Measurements from ENCODE around the gene NOCT.
"Not testable (repeated sequence)": the region's sequence is repeated elsewhere in the genome, so short reads cannot be mapped to it uniquely, and the experiment has no call there.

The NOCT gene

DNA sequence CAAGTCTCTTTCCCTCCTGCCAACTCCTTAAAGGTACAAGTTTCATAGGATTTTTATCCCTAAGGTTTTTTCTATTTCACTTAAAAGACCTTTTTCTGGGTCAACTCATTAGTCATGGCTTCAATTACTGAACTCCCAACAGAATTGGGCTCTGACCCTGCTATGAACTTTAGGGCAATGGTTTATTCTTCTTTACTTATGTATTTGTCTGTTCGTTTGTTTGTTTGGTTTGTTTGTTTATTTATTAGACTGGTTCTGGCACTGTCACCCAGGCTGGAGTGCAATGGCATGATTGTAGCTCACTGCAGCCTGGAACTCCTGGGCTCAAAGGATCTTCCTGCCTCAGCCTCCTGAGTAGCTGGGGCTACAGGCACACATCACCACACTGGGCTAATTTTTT is 5.9 kb upstream of the NOCT start:
- no peak for DNase-seq (ENCODE audit: low read depth in 2 of 2)

DNA sequence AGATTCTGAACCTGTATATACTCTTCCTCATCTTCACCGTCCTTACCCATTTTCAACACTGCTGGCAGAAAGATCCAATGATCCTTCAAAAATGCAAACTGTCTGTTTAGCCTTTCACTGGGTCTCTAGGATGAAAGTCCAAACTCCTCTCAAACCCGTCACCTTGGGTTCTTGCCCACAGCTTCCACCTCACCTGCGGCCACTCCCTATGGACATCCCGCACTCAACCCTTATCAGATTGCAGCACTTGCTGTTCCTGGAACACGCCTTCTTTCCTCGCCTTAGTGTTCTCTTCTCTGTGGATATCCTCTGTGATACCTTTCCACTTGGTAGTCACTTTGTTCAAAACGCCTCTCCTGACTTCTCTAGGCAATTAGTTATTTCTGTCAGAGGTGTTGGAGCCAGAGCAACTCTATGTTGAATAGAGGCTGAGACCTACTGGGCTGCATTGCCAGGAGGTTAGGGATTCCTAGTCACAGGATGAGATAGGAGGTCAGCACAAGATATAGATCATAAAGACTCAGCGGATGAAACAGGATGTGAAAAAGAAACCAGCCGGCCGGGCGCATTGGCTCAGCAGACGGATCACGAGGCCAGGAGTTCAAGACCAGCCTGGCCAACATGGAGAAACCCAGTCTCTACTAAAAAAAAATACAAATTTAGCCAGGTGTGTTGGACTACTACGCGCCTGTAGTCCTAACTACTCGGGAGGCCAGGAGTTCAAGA is 4.2 kb upstream of the NOCT start:
- no peak for DNase-seq (ENCODE audit: low read depth in 2 of 2)

DNA sequence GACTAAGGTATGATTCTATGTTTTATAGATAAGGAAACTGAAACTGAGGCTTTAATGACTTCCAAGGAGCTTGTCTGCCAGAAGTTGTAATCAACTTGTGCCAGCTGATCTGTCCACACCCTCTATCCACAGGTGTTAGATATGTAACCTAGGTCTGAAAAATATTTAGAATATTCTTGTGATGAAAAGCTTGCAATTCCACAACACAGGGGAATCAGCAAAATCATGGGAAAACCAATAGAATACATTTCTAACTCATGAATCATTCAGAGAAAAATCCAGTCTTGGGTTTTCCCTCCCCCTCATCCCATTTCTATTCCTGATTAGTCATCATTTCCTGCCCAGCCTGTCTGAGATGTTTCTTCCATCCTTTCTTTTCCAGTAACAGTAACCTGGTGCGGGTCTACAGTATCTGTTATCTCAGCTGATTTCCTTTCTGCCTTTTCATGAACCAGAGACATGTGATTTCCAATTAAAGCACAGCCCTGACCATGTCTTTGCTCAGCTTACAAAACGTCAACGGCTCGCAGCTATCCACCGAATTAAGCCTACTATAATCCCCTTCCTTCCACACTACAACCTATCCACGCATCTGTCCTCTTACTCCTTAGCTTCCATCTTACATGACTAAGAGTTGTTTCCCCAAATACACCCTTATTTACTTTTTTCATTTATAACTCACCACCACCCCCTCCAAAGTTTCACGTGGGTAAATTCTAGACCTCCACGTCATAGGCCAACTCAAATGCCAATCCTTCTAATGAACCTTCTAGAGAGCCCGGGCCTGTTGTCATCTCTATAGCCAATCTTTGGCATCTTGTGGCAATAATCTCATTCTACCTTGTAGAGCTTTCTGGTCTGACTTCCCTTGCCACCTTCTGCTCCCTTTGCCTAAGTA is 961 bp upstream of the NOCT start:
- DNase-seq (ENCODE audit: low read depth in 2 of 2): no peak

DNA sequence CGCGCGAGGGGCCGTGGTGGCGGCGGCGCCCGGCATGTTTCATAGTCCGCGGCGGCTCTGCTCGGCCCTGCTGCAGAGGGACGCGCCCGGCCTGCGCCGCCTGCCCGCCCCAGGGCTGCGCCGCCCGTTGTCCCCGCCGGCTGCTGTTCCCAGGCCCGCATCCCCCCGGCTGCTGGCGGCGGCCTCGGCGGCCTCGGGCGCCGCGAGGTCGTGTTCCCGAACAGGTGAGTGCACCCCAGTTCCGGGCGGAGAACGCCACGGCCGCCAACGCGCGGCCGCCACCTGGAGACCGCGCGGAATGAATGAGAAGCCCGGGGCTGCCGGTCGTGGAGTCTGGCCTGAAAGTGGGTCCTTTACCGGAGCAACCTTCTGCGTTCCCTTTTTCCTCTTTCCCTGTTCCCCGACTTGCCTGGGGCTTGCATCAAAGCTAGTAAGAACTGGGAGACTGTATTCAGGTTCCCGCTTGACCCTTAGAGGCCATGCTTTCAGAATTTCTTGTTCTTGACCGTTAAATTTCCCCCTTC is 429 bp downstream of the NOCT start:
- DNase-seq (ENCODE audit: low read depth in 2 of 2): peak; percentile 25 to 31

DNA sequence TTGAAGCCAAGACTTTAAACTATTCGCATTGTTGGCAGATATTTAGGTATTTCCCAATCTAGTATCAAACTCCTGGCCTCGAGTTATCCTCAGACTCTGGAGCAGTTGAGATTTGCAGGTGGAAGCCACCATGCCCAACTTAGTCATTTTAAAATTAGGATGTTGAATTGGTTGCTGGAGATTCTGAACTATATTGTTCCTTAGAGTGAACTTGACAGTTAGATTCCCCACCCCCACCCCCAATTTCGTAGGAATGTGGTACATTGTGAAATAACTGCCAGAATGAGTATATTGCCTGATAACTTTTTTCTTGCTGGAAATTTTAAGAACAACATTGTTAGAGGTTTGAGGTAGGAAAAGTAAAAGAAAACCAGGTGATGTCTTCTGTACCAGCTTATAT is 2.3 kb downstream of the NOCT start:
- DNase-seq (ENCODE audit: low read depth in 2 of 2): no peak

DNA sequence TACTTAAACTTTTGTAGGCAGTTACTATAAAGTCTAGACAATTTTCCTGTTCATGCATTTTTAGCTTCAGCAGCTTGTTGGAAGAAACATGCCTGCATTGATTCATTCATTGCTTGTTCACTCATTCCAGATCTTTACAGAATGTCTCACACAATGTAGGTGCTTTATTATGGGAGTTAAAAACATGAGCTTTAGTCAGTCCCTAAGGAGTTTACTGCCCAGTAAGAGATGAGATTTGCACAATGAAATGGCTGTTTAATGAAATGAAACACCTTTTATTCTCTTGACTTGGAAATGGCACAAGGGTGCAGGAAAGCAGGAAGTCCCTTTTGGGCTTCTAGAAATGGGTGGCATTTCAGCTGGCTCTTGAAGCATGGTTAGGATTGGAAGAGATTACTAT is 2.9 kb downstream of the NOCT start:
- DNase-seq (ENCODE audit: low read depth in 2 of 2): no peak

DNA sequence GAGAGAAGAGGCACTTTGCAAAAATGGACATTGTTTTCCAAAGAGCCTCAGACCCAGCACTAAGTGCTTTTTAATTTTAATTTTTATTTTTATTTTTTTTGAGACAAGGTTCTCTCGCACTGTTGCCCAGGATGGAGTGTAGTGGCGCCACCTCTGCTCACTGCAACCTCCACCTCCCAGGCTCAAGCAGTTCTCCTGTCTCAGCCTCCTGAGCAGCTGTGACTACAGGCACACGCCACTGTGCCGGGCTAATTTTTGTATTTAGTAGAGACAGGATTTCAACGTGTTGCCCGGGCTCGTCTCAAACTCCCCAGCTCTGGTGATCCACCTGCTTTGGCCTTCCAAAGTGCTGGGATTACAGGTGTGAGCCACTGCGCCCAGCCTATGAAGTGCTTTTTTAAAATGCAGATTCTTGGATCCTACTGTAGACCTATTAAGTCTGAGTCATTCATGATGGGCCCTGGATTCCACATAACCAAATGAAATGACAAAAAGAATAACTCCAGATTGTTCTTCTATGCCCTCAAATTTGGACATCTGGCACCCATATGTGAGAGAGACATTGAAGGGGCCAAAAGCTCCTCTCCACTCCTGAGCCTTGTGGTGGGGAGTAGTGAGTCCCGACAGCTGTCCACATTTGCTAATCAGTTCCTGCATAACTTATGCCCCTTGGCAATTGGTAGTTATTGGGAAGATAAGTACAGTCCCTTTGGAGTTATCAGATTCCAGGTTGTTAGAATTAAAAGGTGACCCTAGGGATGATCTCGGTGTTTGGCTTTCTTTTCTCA is 3.6 kb downstream of the NOCT start:
- DNase-seq (ENCODE audit: low read depth in 2 of 2): no peak

DNA sequence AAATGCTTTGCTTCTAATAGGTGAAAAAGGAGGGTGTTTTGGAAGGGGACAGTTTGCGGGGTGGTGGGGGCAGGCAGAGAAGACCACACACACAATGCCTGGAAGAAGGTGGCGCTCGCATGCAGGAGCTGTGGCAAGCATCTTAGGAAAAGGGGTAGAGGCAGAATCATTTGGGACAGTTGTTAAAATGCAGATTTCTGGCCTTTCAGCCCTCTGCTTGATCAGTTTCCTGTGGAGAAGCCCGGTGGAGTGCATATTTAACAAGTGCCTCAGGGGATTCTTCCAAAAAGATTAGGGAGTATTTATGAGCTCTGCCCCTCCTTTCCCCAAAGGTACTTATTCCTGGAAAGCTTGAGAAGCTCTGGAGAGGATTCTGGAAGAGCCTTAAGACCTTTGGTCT is 4.8 kb downstream of the NOCT start:
- DNase-seq (ENCODE audit: low read depth in 2 of 2): no peak

DNA sequence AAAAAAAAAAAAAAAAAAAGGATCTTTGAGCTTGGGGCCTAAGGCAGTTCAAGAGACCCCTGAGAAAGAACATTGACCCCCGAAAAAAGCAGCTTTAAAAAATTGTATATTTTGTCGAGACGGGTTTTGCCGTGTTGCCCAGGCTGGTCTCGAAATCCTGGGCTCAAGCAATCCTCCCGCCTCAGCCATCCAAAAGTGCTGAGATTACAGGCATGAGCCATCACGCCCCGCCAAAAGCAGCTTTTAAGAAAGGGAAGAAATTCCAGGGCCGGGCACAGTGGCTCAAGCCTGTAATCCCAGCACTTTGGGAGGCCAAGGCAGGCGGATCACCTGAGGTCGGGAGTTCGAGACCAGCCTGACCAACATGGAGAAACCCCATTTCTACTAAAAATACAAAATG is 5.5 kb downstream of the NOCT start:
- not testable (repeated sequence) for DNase-seq (ENCODE audit: low read depth in 2 of 2)

DNA sequence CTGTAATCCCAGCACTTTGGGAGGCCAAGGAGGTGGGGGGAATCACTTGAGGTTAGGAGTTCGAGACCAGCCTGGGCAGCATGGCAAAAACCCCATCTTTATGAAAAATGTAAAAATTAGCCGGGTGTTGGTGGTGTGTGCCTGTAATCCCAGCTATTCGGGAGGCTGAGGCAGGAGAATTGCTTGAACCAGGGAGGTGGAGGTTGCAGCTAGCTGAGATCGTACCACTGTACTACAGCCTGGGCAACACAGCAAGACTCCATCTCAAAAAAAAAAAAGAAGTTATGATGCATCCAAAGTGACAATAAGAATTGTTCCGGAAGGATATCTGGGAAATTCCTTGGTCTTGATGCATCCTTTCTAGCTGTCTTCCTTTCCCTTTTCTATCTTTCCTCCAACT is 7.3 kb downstream of the NOCT start:
- no peak for DNase-seq (ENCODE audit: low read depth in 2 of 2)

DNA sequence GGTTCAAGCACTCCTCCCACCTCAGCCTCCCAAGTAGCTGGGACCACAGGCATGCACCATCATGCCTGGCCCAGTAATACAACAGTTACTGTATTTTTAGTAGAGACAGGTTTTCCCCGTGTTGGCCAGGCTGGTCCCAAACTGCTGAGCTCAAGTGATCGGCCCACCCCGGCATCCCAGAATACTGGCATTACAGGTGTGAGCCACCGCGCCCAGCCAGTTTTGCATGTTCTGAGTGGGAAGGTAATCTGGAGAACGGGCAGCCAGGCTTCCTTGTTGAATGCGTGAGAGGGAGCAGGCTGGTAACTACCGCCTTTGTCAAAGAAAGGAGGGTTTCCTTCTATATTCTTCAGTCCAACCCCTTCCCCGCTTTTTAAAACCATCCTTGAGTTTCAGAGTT is 9.1 kb downstream of the NOCT start:
- DNase-seq (ENCODE audit: low read depth in 2 of 2): no peak

DNA sequence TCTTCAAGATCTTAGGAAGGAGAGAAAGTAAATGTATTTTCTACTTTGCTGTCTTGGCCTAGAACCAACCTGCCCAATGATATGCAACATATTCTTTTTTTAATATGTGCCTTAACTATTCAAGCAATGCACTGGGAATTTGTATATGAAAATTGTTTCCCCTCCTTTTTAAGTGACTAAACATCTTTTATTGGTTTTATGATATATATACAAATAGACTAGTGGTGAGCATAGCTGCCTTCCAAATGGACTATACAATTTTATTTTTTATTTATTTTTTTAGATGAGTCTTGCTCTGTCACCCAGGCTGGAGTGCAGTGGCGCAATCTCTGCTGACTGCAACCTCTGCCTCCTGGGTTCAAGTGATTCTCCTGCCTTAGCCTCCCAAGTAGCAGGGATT is 10.3 kb downstream of the NOCT start:
- no peak for DNase-seq (ENCODE audit: low read depth in 2 of 2)

DNA sequence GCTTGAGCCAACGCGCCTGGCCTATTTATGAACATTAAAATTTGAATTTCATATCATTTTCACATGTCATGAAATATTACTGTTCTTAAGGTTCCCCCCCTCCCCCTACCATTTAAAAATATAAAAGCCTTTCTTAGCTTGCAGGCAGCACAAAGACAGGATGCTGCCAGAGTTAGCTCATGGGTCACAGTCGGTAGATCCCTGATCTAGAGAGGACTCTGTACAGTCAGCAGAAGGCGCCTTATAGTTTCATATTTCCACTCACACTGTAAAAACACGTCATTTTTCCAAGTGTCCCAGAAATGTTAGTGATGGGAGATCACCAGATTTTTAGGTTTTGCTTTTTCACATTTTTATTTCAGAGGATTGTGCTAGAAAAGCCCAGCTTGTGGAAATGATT is 12.2 kb downstream of the NOCT start:
- no peak for DNase-seq (ENCODE audit: low read depth in 2 of 2)

DNA sequence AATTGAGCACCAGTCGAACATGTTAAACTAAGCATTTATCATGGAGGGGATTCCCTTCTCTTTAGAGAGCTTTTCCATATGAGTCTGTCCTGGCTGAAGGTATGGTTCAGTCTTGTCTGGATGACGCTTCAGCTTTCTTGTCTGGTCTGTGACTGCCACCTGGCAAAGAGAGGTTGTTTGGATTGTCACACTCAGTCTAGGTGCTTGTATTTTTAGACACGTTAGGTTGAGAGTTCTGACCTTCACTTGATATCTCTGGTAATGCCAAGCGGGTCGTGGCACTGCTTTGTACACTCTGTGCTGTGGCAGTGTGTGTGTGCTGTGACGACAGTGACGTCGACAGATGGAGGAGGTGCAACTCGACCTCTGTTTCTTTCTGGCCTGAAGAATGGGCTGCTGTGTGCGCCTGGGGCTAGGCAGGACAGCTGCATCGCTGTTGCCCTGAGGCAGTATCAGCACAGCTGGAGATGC is 12.6 kb downstream of the NOCT start:
- no peak for DNase-seq (ENCODE audit: low read depth in 2 of 2)

DNA sequence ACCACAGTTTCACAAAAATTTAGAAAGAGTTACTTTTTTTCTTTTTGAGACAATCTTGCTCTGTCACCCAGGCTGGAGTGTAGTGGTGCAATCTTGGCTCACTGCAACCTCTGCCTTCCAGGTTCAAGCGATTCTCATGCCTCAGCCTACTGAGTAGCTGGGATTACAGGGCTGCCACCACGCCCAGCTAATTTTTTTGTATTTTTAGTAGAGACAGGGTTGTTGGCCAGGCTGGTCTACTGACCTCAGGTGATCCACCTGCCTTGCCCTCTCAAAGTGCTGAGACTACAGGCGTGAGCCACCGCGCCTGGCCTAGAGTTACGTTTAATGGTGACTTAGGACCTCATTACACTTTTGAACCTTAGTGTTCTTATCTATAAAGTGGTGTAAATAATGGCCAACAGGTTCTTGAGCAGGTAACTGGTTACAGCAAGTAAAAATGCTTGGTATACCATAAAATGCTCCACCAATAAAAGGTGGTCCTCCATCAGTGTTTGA is 14.3 kb downstream of the NOCT start:
- DNase-seq (ENCODE audit: low read depth in 2 of 2): not testable (repeated sequence)

DNA sequence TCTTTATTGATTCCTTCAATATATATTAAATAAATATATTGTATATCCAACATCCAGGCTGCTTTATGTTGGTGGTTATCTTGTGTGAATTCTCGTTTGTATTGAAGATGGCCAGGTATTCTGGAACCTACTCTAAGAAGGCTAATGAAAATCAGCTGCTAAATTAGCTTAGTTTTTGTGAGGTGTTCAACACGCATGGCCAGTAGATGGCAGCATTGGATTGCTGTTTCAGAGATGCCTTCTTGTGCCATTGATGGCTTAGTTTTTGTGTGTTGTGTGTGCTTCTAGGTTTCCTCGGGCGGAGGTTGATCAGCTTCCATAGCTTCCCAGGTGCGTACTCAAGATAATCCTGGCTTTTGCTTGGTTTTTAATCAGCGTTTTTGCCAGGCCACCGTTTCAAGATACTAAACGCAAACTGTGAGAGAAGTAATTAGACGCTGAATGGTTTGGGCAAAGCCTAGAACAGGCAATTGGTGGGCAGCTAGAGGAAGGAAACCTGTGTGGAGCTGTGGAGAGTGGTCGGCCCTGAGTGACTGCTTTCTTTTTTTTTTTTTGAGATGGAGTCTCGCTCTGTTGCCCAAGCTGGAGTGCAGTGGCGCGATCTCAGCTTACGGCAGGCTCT is 15.1 kb downstream of the NOCT start:
- peak; percentile 17 to 21 for DNase-seq (ENCODE audit: low read depth in 2 of 2)

DNA sequence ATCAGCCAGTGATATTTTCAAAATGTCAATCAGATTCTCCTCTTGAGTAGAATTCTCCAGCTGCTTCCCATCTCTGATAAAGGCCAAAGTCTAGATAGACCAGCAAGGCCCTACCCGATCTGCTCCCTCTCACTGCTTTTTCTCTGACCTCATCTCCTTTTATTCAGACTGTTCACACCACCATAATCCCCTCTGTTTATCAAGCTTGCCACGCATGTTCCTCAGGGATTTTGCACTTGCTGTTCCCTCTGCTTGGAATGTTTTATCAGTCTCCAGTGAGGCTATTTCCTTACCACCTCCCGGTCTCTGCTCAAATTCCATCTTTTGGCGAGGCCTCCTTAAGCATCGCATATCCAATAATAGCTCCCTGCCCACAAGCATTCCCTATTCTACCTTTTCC is 20.1 kb downstream of the NOCT start:
- DNase-seq (ENCODE audit: low read depth in 2 of 2): no peak

DNA sequence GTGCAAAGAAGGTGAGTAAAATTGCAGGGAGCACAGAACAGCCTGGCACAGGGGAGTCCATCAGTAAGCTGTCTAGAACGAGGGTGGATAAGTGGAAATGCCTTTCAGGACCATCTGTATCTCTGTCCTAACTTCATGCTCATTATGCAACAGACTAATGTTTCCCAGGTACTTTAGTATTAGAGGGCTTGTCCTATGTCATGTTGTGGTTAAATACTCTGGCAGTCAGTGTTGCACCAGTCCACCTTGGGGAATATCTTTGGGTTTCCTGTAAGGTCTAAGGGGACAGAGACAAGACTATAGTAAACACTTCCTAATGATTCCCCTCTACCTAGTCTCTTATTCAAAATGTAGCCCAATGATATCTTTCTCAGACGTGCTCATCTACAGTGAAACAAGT is 21.3 kb downstream of the NOCT start:
- no peak for DNase-seq (ENCODE audit: low read depth in 2 of 2)

DNA sequence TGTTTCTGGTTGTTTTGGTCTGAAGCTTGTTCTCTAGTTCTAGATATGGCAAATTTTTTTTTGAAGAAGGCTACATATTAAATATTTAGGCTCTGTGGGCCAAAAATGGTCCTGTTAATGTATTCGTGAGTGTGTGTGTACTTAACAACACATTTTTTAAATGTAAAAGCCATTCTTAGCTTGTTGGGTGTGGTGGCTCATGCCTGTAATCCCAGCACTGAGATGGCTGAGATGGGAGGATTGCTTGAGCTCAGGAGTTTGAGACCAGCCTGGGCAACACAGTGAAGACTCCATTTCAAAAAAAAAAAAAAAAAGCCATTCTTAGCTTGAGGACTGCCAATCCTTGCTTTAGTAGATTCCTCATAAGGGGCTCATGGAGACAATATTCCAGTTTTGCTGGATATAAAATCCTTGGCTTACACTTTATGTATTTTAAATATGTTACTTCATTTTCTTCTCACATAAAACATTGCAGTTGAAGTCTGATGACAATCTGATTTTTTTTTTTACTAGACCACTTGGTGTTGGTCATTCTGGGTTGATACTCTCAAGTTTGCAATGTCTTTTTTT is 23.4 kb downstream of the NOCT start:
- DNase-seq (ENCODE audit: low read depth in 2 of 2): no peak

DNA sequence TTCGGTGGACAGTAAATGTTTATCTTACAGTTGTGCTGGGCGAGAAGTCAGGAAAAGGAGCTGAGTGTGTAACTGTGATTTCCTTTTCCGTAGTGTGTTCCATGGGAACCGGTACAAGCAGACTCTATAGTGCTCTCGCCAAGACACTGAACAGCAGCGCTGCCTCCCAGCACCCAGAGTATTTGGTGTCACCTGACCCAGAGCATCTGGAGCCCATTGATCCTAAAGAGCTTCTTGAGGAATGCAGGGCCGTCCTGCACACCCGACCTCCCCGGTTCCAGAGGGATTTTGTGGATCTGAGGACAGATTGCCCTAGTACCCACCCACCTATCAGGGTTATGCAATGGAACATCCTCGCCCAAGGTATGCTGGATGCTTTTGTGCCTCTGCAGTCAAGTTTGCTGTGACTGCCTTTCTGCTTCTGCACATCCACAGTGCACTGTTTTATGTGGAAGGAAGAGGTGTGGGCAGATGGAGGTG is 27.4 kb downstream of the NOCT start:
- DNase-seq (ENCODE audit: low read depth in 2 of 2): no peak

DNA sequence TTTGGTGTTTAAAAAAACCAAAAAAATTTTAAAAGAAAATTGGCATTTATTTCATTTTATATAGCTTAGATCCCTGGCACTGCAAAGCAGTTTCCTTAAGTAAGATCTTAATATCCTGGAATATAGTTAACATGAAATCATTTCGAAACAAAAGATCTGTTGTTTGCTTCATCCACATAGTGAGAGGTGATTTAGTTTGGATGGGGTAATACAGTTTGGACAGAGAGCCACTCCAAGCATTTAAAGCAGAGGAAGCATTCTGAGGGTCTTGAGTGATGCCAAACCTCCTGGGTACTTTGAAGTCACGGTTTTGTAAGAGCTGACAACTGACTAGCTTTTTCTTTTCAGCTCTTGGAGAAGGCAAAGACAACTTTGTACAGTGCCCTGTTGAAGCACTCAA is 28.7 kb downstream of the NOCT start:
- DNase-seq (ENCODE audit: low read depth in 2 of 2): no peak

All from stimulated activated CD8-positive, alpha-beta memory T cell treated with anti-CD3 and anti-CD28 coated beads, Interleukin-15, amount 100 ng/mL, for 48 hours (primary cell).